Activated CD4-positive, alpha-beta T cell treated with anti-CD3 and anti-CD28 coated beads, Interleukin-2, amount 50 U/mL, for 4 hours (primary cell): ENCODE measurements around the gene RAE1.
"Not testable (repeated sequence)": the region's sequence is repeated elsewhere in the genome, so short reads cannot be mapped to it uniquely, and the experiment has no call there.

Experiments
- DNase-seq, 2 experiments: peaks; one replicate each; pipeline ENCODE4 v3.0.0-alpha.2; 2020

RAE1 gene

DNA sequence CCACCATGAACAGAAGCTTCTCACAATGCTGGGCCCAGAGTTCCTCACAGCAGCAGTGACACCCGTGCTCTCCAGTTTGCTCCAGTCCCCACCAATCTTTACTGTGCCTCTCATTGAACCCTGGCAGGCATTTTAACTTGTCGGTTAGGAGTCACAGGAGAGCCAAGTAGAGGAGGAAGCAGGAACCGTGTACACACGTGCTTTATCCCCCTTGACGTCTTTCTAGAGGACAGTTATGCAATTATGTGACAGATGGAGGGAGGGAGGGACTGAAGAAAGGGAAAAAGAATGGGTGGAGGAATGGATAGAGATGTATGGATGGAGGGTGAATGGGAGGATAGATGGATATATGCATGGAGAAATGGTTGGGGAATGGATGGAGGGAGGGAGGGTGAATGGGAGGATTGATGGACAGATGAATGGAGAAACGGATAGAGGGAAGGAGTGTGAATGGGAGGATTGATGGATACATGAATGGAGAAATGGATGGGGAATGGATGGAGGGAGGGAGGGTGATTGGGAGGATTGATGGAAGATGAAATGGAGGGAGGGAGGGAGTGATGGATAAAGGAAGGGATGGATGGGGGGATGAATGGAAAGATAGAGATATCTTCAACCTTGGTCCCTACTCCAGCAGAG is 66.1 kb downstream of the RAE1 start:
- DNase-seq = no peak

DNA sequence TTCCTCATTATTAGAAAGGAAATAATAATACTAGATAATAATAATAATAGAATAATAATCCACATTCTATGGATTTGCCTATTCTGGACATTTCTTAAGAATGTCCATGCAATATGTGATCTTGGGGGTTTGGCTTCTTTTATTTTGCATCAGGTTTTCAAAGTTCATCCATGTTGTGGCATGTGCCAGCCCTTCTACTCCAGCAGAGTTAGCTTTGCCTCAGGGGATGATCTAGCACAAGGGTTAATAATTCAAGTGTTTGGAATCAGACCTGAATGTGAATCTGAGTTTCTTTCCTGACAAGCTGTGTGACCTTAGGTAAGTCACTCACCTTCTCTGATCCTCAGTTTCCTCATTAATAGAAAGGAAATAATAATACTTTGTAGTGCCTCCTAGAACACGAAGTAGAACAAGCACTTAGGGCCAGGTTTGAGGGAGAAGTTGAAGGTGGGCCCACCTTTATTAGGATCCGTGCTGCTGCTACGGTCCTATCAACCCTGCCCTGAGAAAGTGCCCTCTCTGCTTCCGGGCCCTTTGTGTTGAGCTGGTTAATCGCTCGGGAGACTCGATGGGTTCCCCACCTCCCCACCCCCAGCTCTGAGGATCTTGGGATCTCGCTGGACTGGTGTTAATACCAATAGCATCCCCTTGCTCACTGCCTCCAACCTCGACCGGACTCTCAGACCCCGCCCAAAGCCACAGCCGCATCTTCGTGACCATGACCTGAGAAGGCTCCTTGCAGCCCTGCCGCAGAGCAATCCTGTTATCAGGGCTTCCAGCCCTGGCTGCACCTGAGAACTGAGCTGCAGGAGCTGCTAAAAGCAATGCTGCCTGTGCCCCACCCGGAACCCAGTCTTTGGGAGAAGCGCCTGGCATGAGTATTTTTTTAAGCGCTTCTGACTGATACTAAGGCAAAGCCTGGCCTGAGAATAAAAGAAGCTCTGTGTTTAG is 67.0 kb downstream of the RAE1 start:
- no peak for DNase-seq

DNA sequence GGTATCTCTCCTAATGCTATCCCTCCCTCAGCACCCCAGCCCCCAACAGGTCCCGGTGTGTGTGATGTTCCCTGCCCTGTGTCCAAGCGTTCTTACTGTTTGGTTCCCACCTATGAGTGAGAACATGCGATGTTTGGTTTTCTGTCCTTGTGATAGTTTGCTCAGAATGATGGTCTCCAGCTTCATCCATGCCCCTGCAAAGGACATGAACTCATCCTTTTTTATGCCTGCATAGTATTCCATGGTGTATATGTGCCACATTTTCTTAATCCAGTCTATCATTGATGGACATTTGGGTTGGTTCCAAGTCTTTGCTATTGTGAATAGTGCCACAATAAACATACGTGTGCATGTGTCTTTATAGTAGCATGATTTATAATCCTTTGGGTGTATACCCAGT is 68.4 kb downstream of the RAE1 start:
- DNase-seq = not testable (repeated sequence)

DNA sequence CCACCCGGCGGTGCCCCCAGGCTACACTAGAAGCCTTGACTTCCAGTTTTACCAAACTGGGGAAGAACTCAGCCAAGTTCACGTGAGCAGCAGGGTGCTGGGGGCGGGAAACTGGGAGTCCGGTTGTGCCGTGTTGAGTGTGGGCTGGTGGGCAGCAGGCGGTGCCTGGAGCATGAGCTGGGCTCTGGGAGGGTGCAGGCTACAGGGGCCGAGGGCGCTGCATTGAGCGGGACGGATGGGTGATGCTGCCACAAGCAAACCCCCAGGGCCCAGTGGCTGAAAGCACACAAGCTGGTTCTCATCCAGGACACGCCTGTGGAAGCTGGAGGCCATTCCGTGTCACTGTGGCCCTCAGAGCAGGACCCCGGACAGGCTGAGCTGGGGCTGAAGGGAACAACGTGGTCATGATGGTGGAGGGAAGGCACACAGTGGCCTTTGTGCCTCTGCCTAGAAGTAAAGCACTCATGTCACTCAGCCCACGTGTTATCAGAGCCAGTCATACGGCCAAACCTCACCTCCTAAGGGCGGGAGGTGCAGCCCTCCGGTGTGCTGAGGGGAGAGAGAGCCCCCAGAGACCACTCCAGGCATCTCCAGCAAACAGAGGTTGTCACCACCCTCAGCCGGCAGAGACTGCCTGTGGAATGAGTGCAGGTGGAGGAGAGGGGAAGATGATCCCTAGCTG is 69.7 kb downstream of the RAE1 start:
- no peak for DNase-seq

GRCh38 chr20:57421253-57422220 is 70.5 kb downstream of the RAE1 start:
- no peak for DNase-seq

GRCh38 chr20:57422254-57422653 is 71.2 kb downstream of the RAE1 start:
- no peak for DNase-seq

- no peak for DNase-seq
These were observed 74.3 kb downstream of the RAE1 start for GRCh38 chr20:57425150-57426013.

DNA sequence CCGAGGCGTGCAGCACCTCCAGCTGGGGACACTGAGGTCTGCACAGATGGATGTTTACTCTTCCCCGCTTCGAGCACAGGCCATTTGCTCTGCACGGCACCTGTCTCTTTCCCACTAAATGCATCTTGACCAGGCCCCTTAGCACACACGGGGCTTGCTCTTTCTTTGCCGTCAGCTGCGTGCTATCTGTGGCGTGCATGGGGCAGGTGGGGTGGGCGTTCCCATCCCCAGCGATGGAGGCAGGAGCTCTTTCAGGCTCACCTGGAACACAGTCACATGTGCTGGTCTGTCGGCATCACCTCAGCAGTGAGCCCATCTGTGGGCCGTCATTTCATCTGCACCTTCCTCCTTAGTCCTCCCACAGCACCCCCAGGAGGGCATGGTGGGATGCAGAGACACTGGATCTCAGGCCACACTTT is 75.2 kb downstream of the RAE1 start:
- no peak for DNase-seq

- DNase-seq = no peak
These were observed 75.8 kb downstream of the RAE1 start for GRCh38 chr20:57426831-57427230.

- no peak for DNase-seq
These were observed 77.5 kb downstream of the RAE1 start for GRCh38 chr20:57428324-57429158.
